Glomerular endothelial cell (primary cell): Measurements from ENCODE around the gene TAF11L5. TPM values are rescaled to one million over a fixed set of nuclear protein-coding genes. Genes with fewer than 3 reads are reported as not detected.
"Not testable (repeated sequence)": the region's sequence is repeated elsewhere in the genome, so short reads cannot be mapped to it uniquely, and the experiment has no call there.

Experiments used
- DNase-seq: peaks from one replicate; pipeline ENCODE4 v3.0.0-alpha.2; 2011; ENCODE audit warnings: low read depth, low spot score; ENCODE audit errors: extremely low read depth
- total RNA-seq: library from RNA; depleted of rRNA; stranded (reverse); fragments of >200 nt; gene quantifications from 2 replicates; pipeline ENCODE4 v1.2.3, GENCODE V29; 2015

TAF11L5 gene
- total RNA-seq, result not detected in 2 replicates

DNA sequence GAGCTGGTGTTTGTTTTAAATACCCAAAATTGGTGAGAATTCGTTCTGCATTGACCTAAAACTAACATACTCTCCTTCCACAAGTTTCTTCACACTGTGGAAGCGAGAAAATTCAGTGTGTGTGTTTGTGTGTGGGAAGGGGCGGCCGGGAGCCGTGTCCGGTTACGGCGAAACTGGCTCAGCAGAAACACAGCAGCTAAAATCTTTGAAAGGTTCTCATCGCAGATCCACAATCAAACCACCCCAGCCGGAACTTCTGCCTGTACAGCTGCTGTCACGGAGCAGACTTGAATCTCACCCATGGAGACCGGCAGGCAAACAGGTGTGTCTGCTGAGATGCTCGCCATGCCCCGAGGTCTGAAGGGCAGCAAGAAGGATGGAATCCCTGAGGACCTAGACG, at the start of gene TAF11L5:
TAF11L5 (plus strand) TSS at position 301 of the 400 bp plus-strand sequence.
- DNase-seq, result not testable (repeated sequence)

DNA sequence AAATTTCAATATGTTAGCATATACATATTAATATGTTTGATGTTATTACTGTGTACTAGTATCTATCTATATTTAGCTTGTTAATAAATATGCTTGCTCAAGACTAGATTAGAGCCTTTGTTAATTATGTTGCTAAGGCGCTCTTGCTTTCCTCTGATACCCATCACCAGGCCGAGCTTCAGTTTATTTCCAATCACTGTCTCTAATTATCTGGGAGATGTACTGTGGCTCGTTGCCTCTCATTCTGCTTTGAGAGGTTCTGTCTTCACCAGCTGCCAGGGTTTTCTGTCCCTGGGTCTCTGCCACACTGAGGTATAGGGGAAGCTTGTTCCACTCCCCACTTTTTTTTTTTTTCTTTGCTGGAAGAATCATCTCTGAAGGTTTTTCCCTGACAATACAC, 48.0 kb upstream of the TAF11L5 start:
- no peak for DNase-seq

DNA sequence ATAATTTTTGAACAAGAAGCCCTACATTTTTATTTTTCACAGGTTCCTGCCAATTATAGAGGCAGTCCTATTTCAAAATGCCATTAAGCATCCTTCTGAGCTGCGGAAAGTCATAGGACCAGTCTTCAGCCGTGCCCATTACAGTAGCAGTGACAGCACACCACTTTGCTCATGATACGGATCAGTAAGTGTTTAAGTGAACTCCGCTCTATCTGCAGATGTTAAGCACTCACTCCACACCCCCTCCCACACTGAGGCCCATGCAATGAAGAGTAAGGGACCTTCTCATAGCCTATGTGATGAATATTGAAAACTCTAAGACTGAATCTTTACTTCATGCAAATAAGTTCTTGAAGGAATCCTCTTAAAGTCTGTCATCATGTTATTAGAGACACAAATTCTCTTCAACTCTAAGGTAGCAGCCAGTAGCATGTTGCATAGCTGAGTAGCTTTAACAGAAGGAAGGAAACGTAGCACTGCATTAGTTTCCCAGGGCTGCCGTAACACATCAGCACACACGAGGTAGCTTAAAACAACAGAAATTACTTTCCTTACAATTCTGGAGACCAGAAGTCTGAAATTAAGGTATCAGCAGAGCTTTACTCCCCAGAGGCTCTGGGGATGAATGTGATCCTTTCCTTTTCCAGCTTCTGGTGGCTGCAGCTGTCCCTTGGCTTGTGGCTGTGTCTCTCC, 47.3 kb upstream of the TAF11L5 start:
- DNase-seq, result no peak

DNA sequence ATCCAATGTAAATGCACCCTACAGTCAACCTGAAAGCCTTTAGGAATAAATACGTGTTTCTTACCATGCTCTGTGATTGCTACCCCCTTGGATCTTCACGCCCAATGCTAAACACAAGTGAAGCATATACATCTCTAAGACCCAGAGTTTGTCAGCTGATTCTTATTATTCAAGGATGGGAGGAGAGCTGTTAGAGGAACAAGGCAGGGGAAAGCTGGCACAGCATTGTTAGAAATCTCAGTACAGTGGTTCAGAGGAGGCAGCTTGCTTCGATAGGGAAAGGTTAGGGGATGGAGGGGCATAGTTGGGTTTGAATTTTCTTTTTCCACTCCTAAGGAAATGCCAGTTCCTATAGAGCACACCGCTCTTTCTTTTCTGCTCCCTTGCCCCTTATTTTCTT, 43.7 kb upstream of the TAF11L5 start:
- DNase-seq, result no peak

DNA sequence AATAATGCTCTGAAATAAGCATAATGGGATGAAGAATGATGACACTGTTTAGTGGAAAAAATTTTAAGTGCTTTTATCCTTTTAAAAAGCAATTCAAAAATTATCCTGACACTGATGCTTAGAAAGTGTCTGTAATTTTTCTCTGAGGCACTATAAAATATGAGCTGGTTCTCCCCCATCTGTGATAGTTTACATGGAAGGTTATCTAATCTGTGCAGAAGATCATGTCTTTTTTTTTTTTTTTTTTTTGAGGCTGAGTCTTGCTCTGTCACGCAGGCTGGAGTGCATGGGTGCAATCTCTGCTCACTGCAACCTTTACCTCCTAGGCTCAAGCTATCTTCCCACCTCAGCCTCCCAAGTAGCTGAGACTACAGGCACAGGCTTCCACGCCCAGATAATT, 42.2 kb upstream of the TAF11L5 start:
- no peak for DNase-seq

DNA sequence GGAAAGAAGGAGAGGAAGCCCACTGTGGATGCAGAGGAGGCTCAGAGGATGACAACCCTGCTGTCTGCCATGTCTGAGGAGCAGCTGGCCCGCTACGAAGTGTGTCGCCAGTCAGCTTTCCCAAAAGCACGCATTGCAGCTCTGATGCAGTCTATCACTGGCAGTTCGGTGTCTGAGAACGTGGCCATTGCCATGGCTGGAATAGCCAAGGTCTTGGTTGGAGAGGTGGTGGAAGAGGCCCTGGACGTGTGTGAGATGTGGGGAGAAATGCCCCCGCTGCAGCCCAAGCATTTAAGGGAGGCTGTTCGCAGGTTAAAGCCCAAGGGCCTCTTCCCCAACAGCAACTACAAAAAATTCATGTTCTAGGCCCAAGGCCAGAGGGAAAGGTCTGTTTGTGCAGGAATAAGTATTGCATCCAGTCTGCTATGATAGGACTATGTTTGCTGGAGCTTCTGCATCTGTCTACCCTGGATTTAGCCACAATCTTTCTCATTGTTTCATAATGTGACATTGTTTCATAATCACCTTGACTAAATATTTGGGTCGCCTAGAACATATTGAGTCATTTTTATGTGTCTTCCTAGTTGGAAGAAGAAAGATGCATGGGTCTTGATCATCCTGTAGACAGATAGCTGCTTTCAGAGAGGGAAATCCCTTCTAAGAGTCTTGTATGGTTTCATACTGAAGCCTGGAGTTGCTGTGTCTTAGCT, 38.4 kb upstream of the TAF11L5 start:
- DNase-seq, result not testable (repeated sequence)

DNA sequence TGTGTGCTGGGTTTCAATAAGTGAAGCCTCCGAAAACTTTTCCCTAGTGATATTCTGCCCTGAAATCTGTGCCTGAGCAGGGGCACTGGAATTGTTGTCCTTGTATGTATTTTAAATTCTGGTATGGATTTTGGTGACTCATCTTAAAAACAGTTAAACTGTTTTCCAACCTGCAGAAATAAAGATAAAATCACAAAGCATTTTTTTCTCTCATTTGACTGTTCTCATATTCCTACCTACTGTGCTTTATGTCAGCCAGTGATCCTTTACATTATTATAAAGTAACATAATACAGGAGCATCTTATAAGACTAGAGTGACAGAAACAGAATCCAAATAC, 37.9 kb upstream of the TAF11L5 start:
- DNase-seq, result no peak

DNA sequence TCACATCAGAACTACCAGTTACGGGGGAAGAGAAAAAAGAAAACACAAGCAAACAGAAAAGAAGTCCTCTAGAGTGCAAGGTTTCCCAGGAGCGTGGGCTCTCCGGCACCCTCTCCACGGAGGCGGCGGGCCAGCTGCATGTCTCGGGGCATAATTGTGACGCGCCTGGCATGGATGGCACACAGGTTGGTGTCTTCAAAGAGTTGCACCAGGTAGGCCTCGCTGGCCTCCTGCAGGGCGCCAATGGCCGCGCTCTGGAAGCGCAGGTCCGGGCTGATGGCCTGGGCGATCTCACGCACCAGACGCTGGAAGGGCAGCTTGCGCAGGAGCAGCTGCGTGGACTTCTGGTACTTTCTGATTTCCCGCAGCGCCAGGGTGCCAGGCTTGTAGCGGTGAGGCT, 33.8 kb upstream of the TAF11L5 start:
- not testable (repeated sequence) for DNase-seq

DNA sequence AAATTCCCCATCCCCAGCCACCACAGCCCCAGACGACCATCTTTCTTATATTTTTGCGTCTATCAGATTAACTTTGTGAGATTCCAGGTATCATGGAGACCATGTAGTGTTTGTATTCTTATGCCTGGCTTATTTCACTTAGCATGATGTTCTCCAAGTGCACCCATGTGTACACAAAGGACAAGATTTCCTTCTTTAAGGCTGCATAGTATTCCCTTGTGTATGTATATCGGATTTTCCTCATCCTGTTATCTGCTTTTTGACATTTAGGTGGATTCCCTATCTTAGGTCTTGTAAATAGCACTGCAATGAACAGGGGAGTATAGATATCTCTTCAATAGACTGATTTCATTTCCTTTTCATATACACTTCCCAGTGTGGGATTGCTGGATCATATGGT, 32.3 kb upstream of the TAF11L5 start:
- no peak for DNase-seq

DNA sequence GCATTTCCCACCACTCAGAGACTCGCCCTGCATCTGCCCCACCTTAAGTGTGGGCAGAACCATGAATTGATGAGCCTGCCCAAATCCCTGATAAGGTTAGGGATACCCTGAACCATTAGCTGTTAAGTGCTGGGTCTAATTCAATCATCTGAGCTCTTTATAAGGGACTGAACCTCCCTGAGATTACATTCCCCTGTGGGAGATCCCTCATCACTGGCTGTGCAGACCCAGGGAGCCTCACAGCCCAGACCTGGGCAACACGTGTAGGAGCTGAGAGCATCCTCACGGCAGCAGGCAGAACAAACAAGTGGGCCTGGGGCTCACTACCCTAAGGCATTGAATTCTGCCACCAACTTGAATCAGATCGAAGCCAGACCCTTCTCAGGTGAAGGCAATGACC, 27.6 kb upstream of the TAF11L5 start:
- DNase-seq, result no peak

DNA sequence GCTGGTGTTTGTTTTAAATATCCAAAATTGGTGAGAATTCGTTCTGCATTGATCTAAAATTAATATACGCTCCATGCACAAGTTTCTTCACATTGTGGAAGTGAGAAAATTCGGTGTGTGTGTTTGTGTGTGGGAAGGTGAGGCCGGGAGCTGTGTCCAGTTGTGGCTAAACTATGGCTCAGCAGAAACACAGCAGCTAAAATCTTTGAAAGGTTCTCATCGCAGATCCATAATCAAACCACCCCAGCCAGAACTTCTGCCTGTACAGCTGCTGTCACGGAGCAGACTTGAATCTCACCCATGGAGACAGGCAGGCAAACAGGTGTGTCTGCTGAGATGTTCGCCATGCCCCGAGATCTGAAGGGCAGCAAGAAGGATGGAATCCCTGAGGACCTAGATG, 27.1 kb upstream of the TAF11L5 start, which contains the start of gene TAF11L2:
TAF11L2 (plus strand) TSS at position 301 of the 400 bp plus-strand sequence.
- not testable (repeated sequence) for DNase-seq

DNA sequence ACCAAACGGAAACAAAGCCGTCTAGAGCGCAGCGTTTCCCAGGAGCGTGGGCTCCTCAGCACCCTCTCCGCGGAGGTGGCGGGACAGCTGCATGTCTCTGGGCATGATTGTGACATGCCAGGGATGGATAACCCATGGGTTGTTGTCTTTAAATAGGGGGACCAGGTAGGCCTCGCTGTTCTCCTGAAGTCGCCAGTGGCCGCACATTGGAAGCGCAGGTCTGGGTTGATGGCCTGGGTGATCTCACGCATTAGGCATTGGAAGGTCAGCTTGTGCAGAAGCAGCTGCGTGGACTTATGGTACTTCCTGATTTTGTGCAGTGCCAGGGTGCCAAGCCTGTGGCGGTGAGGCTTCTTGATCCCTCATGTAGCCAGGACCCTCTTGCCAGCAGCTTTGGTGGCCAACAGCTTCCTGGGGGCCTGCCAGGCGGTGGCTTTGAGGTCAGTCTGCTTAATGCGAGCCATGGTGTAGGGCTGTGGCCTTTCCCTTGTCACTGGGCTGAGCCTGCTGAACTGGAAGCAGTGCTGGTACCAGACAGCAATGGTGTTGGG, 13.2 kb upstream of the TAF11L5 start:
- DNase-seq, result no peak

DNA sequence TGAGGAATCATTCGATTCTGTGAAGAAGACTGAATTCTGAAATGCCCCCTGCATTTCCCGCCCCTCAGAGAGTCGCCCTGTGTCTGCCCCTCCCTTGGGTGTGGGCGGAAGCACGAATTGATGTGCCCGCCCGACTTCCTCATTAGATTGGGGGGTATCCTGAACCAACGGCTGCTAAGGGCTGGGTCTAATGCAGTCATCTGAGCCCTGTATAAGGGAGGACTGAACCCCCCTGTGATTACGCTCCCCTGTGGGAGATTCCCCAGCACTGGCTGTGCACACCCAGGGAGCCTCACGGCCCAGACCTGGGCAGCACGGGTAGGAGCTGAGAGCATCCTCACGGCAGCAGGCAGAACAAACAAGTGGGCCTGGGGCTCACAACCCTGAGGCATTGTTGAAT, 7.5 kb upstream of the TAF11L5 start:
- DNase-seq, result not testable (repeated sequence)

DNA sequence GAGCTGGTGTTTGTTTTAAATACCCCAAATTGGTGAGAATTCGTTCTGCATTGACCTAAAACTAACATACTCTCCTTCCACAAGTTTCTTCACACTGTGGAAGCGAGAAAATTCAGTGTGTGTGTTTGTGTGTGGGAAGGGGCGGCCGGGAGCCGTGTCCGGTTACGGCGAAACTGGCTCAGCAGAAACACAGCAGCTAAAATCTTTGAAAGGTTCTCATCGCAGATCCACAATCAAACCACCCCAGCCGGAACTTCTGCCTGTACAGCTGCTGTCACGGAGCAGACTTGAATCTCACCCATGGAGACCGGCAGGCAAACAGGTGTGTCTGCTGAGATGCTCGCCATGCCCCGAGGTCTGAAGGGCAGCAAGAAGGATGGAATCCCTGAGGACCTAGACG, 7.0 kb upstream of the TAF11L5 start, which contains the start of gene TAF11L3:
TAF11L3 (plus strand) TSS at position 301 of the 400 bp plus-strand sequence.
- DNase-seq, result not testable (repeated sequence)

DNA sequence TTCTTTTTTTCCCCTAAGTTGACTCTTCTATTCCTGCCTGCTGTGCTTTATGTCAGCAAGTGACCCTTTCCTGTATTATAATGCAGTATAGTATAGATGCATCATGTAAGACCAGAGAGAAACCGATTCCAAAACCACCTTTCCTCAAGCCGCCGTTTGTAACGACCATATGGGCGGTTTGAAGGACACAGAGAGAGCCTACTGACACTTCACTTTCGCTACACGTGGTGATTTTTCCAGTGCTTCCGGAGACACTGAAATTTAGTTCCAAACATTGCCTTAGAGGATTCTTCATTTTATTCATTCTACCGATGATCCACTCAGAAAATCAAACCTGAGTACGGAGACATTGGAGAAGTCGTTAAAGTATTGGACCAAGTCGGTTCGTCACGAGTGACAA, 5.5 kb upstream of the TAF11L5 start:
- not testable (repeated sequence) for DNase-seq

DNA sequence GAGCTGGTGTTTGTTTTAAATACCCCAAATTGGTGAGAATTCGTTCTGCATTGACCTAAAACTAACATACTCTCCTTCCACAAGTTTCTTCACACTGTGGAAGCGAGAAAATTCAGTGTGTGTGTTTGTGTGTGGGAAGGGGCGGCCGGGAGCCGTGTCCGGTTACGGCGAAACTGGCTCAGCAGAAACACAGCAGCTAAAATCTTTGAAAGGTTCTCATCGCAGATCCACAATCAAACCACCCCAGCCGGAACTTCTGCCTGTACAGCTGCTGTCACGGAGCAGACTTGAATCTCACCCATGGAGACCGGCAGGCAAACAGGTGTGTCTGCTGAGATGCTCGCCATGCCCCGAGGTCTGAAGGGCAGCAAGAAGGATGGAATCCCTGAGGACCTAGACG, 3.5 kb upstream of the TAF11L5 start, which contains the start of gene TAF11L4:
TAF11L4 (plus strand) TSS at position 301 of the 400 bp plus-strand sequence.
- not testable (repeated sequence) for DNase-seq

DNA sequence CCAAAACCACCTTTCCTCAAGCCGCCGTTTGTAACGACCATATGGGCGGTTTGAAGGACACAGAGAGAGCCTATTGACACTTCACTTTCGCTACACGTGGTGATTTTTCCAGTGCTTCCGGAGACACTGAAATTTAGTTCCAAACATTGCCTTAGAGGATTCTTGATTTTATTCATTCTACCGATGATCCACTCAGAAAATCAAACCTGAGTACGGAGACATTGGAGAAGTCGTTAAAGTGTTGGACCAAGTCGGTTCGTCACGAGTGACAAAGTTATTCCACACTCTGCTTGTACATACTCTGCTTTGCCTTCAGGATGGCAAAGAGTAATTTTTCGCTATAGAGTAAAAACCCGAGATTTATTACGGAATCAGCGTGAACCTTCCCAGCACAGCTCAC, 1.5 kb downstream of the TAF11L5 start:
- DNase-seq, result not testable (repeated sequence)

DNA sequence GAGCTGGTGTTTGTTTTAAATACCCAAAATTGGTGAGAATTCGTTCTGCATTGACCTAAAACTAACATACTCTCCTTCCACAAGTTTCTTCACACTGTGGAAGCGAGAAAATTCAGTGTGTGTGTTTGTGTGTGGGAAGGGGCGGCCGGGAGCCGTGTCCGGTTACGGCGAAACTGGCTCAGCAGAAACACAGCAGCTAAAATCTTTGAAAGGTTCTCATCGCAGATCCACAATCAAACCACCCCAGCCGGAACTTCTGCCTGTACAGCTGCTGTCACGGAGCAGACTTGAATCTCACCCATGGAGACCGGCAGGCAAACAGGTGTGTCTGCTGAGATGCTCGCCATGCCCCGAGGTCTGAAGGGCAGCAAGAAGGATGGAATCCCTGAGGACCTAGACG, 3.3 kb downstream of the TAF11L5 start, which contains the start of gene TAF11L6:
TAF11L6 (plus strand) TSS at position 301 of the 400 bp plus-strand sequence.
- not testable (repeated sequence) for DNase-seq
